HepG2 (cell line): ENCODE data around the gene FUT1. TPM values are rescaled to one million over a fixed set of nuclear protein-coding genes. Genes with fewer than 3 reads are reported as not detected.

Experiments used
- EEA1 ChIP-seq: sonication (generic); formaldehyde crosslinking; IDR thresholded peaks from 2 replicates; pipeline ENCODE4 v1.5.1; 2020; ENCODE audit warnings: mild to moderate bottlenecking, missing genetic modification reagents, borderline replicate concordance
- ELF3 ChIP-seq: IDR thresholded peaks from 2 replicates; pipeline ENCODE4 v1.6.1; 2016; ENCODE audit warnings: missing genetic modification reagents, missing compliant biosample characterization
- FOXP4 ChIP-seq: sonication (generic); formaldehyde crosslinking; IDR thresholded peaks from 2 replicates; pipeline ENCODE4 v1.4.0; 2020; ENCODE audit warnings: missing genetic modification reagents
- HCFC1 ChIP-seq: fragments of 150-350 bp; IDR thresholded peaks from 2 replicates; pipeline ENCODE4 v1.6.1; 2014; ENCODE audit warnings: low read depth, low read length
- HNF1B ChIP-seq: sonication (generic); formaldehyde crosslinking; IDR thresholded peaks from 2 replicates; pipeline ENCODE4 v1.5.1; 2020; ENCODE audit warnings: mild to moderate bottlenecking, moderate library complexity, missing genetic modification reagents
- IRF2 ChIP-seq: IDR thresholded peaks from 2 replicates; pipeline ENCODE4 v1.6.1; 2018; ENCODE audit warnings: missing genetic modification reagents, missing compliant biosample characterization
- KMT2A ChIP-seq: sonication (generic); formaldehyde crosslinking; IDR thresholded peaks from 2 replicates; pipeline ENCODE4 v1.4.0; 2020; ENCODE audit warnings: missing genetic modification reagents
- LCORL ChIP-seq, 2 experiments: fragments of 450-650 bp in 1 of 2; sonication (generic) in 1 of 2; formaldehyde crosslinking in 1 of 2; IDR thresholded peaks; 2 replicates each; pipeline versions ENCODE4 v1.5.0 to v1.6.1; 2017 to 2020; ENCODE audit warnings: antibody characterized with exemption in 1 of 2, missing genetic modification reagents in 1 of 2
- PRDM10 ChIP-seq: sonication (generic); formaldehyde crosslinking; IDR thresholded peaks from 2 replicates; pipeline ENCODE4 v1.4.0; 2020; ENCODE audit warnings: low read depth, missing genetic modification reagents
- SATB2 ChIP-seq: sonication (generic); formaldehyde crosslinking; IDR thresholded peaks from 2 replicates; pipeline ENCODE4 v1.5.0; 2020; ENCODE audit warnings: missing genetic modification reagents
- SMAD1 ChIP-seq: sonication (generic); formaldehyde crosslinking; IDR thresholded peaks from 2 replicates; pipeline ENCODE4 v1.4.0; 2020; ENCODE audit warnings: missing genetic modification reagents, low read depth, mild to moderate bottlenecking, borderline replicate concordance
- ZHX1 ChIP-seq: sonication (generic); formaldehyde crosslinking; IDR thresholded peaks from 2 replicates; pipeline ENCODE4 v1.8.1; 2022; ENCODE audit warnings: low read depth, mild to moderate bottlenecking, missing genetic modification reagents
- ZNF414 ChIP-seq: sonication (generic); formaldehyde crosslinking; IDR thresholded peaks from 2 replicates; pipeline ENCODE4 v1.5.0; 2020; ENCODE audit warnings: missing genetic modification reagents
- ZNF713 ChIP-seq: sonication (generic); formaldehyde crosslinking; IDR thresholded peaks from 2 replicates; pipeline ENCODE4 v1.4.0; 2020; ENCODE audit warnings: mild to moderate bottlenecking, missing genetic modification reagents
- ZNF720 ChIP-seq: sonication (generic); formaldehyde crosslinking; IDR thresholded peaks from 2 replicates; pipeline ENCODE4 v1.4.0; 2020; ENCODE audit warnings: missing genetic modification reagents
- polyA plus RNA-seq, 8 experiments: library from polyadenylated mRNA; depleted of rRNA in 3 of 8; stranded (reverse) in 7 of 8; unstranded in 1 of 8; fragments of >200 nt; fragmentation: Illumina TruSeq in 4 of 8; extraction: Trizol in 4 of 8; gene quantifications; 2 replicates each; pipeline versions ENCODE4 v1.2.1 to v1.2.3, GENCODE V29; 2011 to 2016; ENCODE audit warnings: low read depth in 4 of 8, missing spikeins in 1 of 8, mixed read lengths in 1 of 8; ENCODE audit not compliant: insufficient read depth in 1 of 8
- total RNA-seq, 5 experiments: library from RNA; depleted of rRNA; stranded (reverse); fragments of >200 nt; fragmentation: Illumina TruSeq; extraction: Trizol; gene quantifications; 2 replicates each; pipeline ENCODE4 v1.2.3, GENCODE V29; 2016; ENCODE audit warnings: low read depth in 1 of 5
- TF ChIP-seq, protein P1 (sequence below): sonication (generic); formaldehyde crosslinking; IDR thresholded peaks from 2 replicates; pipeline ENCODE4 v1.5.0; 2020; ENCODE audit warnings: mild to moderate bottlenecking, missing genetic modification reagents, moderate library complexity

FUT1 gene
- total and polyA plus RNA-seq, 2 of the 13 experiments (the other 11 are each of a cell fraction or from before 2014, with no cell fraction given), result 0.07 to 1.1 TPM

- peak; percentile 58; the same call in 1 of the 2 replicates for TF ChIP-seq ZHX1 (CRISPR knock-in tag)
- TF ChIP-seq EEA1 (CRISPR knock-in tag), result no peak
- TF ChIP-seq ZNF713 (CRISPR knock-in tag), result no peak
- no peak for TF ChIP-seq SATB2 (CRISPR knock-in tag)
- no peak for TF ChIP-seq ZNF720 (CRISPR knock-in tag)
- TF ChIP-seq PRDM10 (CRISPR knock-in tag), result peak; percentile 43; the same call in 1 of the 2 replicates
- TF ChIP-seq, protein P1, sequence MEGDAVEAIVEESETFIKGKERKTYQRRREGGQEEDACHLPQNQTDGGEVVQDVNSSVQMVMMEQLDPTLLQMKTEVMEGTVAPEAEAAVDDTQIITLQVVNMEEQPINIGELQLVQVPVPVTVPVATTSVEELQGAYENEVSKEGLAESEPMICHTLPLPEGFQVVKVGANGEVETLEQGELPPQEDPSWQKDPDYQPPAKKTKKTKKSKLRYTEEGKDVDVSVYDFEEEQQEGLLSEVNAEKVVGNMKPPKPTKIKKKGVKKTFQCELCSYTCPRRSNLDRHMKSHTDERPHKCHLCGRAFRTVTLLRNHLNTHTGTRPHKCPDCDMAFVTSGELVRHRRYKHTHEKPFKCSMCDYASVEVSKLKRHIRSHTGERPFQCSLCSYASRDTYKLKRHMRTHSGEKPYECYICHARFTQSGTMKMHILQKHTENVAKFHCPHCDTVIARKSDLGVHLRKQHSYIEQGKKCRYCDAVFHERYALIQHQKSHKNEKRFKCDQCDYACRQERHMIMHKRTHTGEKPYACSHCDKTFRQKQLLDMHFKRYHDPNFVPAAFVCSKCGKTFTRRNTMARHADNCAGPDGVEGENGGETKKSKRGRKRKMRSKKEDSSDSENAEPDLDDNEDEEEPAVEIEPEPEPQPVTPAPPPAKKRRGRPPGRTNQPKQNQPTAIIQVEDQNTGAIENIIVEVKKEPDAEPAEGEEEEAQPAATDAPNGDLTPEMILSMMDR (CRISPR knock-in tag), result no peak
- no peak; the same call in 1 of the 2 replicates for TF ChIP-seq ELF3
- TF ChIP-seq IRF2 (CRISPR knock-in tag), result peak; percentile 52; the same call in 1 of the 2 replicates
- 0 out of 2 replicates have a peak, but pooled peaks have one; percentile 9 for TF ChIP-seq SMAD1 (CRISPR knock-in tag)
- no peak for TF ChIP-seq HCFC1
- peak; percentile 56; the same call in 1 of the 2 replicates for TF ChIP-seq ZNF414 (CRISPR knock-in tag)
- TF ChIP-seq LCORL (IDR thresholded peaks at IDR 0.05), result peak; percentile 56; the same call in 1 of the 2 replicates
- peak; percentile 93 for TF ChIP-seq LCORL (CRISPR knock-in tag; IDR thresholded peaks at IDR 0.05)
- TF ChIP-seq FOXP4, result no peak
- 0 out of 2 replicates have a peak, but pooled peaks have one; percentile 46 for TF ChIP-seq HNF1B (CRISPR knock-in tag)
- no peak for TF ChIP-seq KMT2A
These were observed 33.7 kb downstream of the FUT1 start (continued) for GRCh38 chr19:48718711-48719231.
